NK-92 (cell line): ENCODE data around the gene ENO4.

Source experiments
- DNase-seq: peaks from one replicate; lab custom pipeline; 2025; ENCODE audit not compliant: unreplicated experiment; lab: John Stamatoyannopoulos, UW

The ENO4 gene

DNA sequence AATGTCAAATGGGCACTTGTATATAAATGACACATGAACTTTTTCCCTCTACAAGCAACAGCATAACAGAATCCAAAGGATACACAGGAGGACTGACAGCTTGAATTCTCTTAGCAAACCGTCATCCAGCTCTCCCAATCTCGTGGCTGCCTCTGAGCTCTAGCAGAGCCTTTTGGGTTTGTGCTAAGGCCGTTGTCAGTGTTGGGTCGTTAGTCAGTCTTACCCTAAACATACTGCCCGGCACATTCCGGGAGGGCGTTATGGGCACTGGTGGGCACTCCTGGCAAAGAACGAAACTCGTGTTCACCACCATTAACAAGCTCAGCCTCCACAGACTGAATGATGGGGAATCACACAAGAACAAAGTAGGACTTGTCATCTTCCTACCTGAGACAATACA, 19.6 kb upstream of the ENO4 start:
- DNase-seq, result no peak

DNA sequence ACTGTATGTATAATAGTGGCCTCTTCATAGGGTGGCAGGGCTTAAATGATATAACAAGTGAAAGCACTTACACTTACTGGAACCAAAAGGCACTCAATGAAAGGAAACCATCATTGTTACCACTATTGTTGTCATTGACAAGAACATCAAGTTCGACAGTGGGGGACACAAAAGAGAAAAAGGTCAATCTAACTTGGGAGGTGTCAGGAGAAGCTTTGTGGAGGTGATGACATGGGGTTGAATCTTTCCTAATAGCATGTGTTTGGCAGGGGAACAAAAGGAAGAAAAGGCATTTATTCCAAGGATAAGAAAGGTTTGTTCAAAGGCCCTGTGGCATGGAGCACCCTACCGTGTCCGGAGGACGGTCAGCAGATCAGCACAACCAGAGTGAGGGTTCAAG, 18.2 kb upstream of the ENO4 start:
- DNase-seq, result no peak

DNA sequence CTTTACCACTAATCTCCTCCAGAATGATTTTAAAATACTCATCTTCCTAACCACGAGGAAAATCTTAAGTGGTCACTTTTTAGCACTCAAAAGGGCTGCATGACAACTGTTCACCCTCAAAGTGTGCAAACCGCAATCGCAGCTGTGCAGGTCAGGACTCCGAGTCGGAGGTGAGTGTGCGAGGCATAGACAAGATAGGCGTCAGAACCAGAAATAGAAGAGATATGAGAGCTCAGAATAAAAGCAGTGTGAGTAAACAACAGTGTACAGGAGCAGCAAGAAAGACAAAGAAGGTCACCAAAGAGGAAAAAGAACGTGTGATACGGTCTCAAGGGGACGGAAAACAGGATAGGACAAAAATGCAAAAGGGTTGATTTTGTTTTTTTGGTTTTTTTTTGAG, 17.5 kb upstream of the ENO4 start:
- no peak for DNase-seq

DNA sequence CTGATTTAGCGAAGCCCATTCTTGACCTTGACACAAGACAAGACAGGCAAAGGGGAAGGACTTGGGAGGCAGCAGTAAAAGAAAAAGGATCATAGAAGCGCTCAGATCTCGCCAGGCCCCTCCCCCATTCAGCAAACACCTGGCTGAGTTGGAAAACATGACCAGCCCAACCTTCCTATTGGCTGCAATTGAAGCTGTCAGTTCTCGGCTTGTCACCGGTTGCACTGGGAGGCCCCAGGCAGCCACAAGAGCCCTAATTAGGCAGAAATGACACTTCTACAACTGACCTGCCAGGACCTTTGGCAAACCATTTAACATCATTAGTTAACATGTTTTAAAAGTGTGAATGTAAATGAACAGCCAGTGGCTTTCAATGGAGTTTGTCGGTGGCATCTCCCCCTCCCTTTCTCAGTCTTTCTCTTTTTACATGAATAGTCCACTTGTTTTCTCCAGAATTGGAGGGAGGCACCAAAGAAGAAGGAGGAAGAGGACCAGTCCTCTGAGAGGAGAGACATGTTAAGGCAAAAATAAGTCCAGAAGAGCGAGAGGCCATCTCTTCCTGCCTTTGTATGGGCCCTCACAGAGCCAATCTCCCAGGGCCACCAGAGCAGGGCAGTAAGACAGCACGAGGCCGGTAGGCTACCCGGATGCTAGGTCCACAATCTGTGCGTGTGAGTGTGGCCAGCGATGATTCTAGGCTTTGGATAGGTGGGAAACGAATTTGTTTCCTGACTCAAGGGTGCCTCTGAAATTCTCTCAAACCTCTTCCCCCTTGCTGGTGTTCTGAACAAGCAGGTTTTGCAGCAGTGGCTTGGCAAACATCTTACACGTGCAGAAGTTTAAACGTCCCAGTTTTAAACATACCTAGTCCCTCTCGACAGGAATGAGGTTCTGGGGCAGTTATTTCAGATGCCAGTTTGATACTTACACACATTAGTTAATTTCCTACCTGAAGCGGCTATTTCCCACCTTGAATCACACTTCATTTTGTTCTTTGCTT, 15.0 kb upstream of the ENO4 start:
- no peak for DNase-seq

DNA sequence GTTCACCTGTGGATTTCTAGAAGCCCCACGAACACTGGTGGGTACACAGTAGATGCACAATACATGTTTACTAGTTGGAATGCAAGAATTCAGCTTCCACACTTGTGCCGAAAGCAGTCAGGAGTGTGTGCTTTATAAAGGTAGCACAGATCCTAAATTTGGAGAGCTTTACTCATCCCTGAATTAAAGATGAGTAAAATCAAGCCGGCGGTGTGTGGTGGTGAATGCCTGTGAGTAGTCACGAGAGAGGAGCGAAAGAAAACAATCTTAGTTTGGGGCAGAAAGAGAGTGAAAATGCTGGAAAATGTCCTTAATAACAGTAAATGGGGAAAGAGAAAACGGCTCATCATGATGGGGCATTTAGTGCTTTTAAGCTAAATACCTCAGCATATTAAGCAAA, 13.6 kb upstream of the ENO4 start:
- DNase-seq, result no peak

DNA sequence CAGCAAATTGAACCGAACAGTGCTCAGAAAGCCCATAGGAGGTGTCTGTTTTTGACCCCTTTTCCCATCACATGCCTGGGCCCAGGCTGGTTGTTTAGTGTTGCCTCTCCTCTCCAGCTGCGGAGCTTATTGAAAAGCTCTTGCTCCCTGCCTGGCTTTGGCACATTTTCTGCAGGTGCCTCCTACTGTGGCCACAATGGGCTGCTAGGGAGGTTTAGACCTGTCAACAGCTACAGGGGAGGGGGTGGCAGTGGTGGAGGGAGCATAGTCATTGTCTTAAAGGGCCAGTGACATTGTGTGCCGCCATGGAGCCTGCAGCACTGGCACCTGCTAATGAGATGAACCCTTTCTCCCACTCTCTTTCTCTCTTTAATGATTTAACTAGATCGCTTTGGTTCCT, 13.2 kb upstream of the ENO4 start:
- no peak for DNase-seq

DNA sequence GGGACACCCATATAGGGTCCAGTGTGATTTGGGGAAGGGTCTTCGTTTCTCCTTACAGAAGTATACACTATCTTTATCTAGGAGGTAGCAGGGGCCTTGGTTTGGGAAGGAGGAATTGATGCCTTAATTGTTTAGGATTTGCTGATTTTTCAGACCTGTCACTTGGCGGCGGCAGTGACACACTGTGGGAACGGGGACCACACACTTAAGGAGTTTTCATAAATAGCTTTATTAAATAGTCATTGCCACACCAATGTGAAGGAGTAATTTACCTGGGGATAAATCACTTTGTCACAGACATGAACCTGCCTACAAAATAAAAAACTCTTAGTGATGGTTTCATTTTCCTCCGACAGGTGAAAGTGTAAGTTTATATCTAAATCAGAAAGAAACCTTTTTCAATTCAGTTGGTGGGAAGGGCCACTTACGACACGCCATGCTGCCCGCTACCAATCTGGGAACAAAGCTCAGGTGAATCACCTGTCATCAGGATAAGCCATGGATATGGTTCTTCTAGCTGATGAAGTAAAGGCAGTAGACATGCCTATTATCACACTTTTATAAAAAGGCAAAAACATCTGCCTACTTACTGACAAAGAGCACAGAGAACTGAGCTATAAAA, 12.3 kb upstream of the ENO4 start:
- no peak for DNase-seq

DNA sequence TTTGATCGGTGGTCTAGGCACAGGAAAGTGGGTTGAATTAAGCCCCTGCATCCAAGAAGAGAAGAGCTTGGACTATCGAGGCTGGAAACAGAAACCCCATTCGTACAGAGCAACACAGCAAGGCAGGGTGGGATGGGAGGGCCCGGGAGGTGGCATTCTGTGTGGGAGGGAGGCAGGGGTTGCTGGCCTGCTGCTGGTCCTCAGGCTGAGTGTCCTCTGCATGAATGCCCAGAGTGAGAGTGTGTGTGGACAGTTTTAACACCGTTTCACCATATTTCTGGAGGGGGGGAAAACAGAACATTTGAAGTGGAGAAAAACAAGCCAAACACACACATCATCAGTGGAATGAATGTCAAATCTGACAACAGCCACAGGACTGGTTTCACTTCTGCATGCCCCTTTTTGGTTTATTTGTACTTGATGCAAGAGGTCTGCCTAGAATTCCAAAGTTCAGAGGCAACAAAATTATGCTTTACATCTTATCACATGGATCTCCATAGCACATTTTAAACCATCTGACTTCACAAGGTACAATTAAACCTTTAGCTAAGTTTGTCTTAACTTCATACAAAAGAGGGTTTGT, 11.1 kb upstream of the ENO4 start:
- DNase-seq, result no peak

DNA sequence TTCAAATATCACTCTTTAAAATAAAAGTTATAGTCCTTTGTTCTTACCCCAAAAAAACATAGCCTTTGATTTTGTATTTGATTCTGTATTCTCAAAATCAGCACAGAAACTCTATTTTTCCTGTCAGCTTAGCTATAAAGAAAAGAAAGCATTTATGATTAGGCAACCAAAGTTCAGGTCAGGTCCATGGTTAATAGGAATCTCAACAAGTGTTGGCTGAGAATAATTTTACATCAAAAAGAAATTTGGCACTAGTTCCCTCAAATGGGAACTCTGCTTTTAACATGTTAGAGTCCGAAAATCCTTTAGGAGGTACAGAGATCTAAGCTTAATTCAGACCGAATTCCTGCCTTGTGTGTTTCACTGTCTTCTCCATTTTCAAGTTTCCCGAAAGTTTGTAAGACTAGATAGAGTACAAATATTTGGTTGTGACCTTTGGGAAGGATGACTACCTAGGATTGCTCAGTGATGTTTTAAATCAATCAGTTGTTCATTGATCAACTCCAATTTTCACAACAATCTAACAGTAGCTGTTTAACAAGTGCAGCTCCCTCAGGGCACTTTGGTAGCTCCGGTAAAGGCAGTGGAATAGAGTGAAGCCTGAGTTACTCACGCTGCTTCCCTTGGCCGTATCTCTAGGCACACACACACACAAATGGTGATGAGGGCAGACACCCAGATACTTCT, 8.8 kb upstream of the ENO4 start:
- no peak for DNase-seq

DNA sequence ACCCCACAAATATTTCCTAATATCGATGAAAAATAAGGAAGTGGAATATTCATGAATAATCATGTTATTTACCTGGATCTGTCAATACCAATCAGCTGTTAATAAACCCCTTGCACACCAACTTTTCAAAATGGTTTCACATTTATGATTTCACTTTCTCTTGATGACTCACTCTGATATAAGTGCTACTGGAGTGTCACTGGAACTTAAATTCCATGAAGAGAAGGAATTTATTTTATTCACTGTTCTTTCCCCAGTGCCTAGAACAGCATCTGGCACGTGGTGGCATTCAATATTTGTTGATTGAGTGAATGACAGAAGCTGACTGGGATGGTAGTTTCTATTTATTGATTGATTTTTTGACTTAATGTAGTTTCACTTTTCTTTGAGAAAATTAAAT, 3.5 kb upstream of the ENO4 start:
- DNase-seq, result no peak

DNA sequence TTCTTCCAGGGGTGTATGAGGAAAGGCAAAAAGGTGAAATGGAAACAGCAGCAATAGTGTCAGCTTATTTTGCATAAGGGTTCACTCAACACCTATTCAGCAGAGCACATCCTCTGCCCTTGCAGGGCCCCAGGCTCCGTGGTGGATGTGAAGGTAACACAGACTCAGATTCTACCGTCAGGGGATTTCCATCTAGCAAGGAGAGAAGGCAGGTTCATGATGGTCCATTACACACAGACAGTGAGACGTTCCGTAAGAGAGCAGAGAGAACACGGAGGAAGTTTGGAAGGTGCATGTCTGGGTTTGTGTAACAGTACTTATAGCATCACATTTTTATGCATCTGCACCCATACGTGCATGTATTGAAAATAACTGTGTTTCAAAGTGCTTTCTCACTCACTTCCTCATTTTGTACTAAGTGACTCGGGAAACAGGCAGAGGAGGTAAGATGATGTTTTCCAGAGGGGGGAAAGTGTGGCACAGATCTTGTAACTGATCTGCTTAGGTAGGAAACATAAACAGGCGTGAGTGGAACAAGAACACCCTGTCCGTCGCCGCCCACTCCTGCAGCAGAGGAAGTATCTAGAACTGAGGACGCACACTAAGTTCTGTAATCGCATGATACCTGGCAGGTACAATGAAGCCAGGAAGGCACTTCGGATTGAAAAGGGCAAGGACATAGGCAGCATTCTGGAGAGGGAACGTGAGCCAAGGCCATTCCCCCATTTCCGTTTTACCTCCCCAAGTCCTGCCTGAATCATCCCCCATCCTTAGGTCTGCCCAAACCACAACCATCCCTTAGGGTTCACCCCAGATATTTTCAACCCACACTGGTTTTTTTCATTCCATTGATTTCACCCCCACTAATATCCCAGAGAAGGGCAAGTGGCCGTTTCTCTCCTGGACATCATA, 1.0 kb upstream of the ENO4 start:
- DNase-seq, result no peak

DNA sequence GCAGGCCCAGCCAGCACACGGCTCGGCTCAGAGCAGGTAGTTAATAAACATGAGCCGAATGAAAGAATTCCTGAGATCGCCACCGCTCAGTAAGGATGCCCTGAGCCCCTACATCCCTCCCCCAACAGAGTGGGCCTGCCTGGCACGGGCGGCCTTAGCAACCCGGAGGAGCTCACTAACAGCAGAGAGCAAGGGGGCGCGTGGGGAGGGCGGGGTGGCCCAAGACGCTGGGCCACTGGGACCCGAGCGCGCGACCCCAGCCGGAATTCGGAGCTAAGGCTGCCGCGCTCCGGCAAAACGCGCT, 403 bp upstream of the ENO4 start:
- DNase-seq, result no peak

DNA sequence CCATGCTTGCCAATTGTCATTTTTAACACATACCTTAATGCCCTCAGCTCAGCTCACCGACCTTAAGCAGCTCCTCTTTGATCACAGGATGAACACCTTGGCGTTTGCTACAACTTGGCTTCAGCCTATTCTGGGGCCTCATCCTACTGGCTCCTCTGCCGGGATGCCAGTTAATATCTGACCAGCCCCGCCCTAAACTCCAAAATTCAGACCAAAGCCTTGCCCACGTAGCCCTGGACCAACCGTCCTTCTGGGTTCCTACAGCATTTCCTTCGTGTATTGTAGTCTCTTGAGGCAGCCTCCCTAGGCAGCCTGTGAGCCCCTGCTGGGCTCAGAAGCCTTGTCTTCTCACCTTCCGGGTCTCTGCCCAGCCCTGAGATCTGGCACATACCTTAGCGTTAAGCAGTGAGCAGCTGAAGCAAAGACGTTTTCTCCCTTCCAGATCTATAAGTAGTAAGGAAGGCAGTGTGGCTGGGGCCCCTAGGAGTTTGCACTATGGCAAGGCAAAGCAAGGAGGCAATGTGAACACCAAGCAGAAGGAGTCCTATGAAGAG, 836 bp downstream of the ENO4 start:
- DNase-seq, result no peak

DNA sequence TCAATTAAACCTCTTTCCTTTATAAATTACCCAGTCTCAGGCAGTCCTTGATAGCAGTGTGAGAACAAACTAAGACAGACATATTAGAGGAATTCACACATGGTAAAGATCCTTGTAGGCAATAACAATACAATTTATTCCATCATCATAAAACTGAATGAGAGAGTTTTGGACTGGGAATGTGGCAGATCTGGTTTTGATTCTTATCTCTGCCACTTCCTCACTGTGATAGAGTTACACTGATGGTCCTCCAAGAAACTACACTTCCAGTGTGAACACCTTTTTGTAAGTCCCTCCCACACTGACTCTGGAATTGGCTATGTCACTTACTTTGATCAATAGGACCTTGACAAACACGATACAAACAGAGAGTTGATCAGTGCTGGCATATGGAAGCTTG, 2.9 kb downstream of the ENO4 start:
- no peak for DNase-seq

DNA sequence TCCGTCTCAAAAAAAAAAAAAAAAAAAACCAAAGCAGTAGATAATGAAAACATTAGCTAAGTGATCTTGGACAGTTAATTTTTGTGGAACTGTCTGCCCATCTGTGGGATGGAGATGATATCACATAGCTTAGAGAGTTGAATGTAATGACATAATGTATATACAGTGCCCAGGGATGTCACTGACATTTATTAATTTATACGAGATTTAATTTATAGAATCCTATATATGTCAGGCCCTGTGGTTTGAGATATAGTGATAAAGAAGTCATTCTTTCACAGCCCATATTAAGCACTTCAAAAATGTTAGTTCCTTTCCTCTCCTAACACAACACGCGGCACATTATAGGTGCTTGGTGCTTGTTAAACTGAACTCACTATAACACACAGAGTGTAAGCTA, 4.0 kb downstream of the ENO4 start:
- DNase-seq, result no peak

DNA sequence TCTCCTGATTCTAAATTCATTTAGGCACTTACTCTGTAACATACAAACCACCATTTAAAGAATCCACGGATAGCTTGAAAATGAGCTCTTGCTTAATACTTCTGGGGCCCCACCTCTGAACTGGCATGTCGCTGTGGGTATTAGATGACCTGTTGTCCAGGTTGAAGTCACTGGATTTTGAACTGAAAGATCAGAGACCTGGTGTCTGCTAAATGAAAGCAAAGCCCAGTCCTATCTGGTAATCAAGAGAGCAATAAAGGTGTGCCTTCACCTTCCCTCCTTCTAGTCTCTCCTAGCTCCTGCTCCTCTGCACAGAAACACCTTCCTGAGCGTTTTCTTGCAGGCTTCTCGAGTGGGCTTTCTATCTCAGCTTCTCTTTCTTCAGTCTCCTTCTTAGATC, 4.4 kb downstream of the ENO4 start:
- no peak for DNase-seq

DNA sequence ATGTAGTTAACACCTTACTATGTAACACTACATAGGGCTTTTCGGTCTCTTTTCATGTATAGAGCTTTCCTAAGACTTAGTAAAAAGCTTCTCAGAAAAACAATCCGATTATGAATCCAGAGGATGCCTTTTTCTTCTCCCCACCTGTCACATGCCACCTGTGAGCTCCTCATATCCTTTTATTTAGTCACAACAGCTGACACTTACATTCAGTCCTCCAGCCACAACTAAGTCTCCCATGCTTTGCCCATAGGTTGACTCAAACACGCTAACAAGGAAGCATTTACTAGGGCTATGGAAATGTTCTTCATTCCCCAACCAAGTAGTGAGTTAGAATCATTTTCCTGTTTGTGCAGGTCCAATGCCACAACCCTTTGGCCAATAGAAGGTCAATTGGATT, 7.9 kb downstream of the ENO4 start:
- DNase-seq, result no peak

DNA sequence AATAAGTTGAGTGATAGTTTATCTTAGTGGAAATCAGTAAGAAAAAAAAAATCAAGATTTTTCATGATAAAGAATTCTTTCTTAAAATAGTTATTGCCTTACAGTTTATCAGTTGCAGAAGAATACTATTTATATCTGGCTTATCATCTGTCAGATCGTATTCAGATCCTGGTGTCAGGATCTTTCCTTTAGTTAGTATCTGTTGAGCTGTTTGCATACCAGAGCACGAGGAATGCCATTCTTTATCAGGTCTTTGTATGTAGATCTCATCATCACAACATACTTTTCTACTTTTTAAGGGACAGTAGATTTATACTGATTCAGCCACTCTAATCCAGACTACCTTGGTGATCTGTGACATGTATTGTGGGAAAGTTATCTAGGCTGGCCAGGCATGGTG, 12.5 kb downstream of the ENO4 start:
- no peak for DNase-seq

DNA sequence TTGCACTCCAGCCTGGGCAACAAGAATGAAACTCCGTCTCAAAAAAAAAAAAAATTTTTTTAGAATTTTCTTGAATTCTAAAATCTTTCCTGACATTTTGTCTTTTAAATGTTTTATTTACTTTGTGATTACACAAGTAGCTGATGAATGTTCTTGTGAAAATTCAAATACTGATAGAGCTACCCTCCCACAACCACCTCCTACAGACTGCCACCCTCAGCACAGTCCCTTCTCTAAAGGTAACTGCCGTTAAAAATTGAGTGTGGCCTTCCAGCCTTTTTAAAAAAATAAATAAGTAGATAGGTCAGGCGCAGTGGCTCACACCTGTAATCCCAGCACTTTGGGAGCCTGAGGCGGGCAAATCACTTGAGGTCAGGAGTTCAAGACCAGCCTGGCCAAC, 15.1 kb downstream of the ENO4 start:
- DNase-seq, result no peak

DNA sequence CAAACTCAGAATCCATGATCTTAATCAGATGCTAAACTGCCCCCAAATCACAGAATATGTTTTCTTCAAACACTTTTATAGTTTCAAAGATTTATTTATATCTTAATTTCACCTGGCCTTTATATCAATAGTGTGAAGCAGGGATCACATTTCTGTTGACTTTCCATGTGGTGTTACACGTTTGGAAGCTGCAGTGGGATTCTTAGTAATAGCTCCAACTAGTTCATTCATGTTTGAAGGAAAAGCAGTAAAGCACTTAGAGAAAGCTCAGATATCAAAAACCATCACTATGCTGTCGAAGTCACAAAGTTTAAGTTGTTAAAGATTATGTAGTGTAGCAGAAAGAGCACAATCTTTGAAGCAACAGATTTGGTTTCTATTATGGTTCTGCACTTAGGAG, 16.8 kb downstream of the ENO4 start:
- DNase-seq, result no peak
